Thyroid gland (tissue), 4 donors: Measurements from ENCODE around the gene CYP2S1. TPM values are rescaled to one million over a fixed set of nuclear protein-coding genes. Genes with fewer than 3 reads are reported as not detected.

ENCODE experiments used
- DNase-seq, 2 donors: peaks; one replicate each; pipeline ENCODE4 v3.0.0-alpha.2; 2019
- H3K27ac ChIP-seq, 3 donors: fragments of 200-600 bp; sonication (generic); 1 replicate in 2 of 3; 2 replicates in 1 of 3; pipeline ENCODE4 v1.5.1; 2016 to 2019; ENCODE audit warnings: mild to moderate bottlenecking in 1 of 3, moderate library complexity in 1 of 3
- H3K27me3 ChIP-seq: fragments of 200-600 bp; sonication (generic); one replicate; pipeline ENCODE4 v1.5.1; 2019
- H3K36me3 ChIP-seq, 2 donors: fragments of 200-600 bp; sonication (generic); one replicate each; pipeline ENCODE4 v1.5.1; 2016 to 2019
- H3K4me1 ChIP-seq, 2 donors: fragments of 200-600 bp; sonication (generic); one replicate each; pipeline ENCODE4 v1.5.1; 2017 to 2019
- H3K4me3 ChIP-seq, 3 donors: fragments of 200-600 bp; sonication (generic); replicated peaks in 1 of 3; 1 replicate in 2 of 3; 2 replicates in 1 of 3; pipeline ENCODE4 v1.5.1; 2016; ENCODE audit warnings: mild to moderate bottlenecking in 1 of 3
- H3K9me3 ChIP-seq: fragments of 200-600 bp; sonication (generic); one replicate; pipeline ENCODE4 v1.5.1; 2017
- POLR2A ChIP-seq, 2 donors: fragments of 450-650 bp; IDR thresholded peaks; one replicate each; pipeline ENCODE4 v1.6.1; 2017; ENCODE audit warnings: antibody characterized with exemption in 2 of 2, mild to moderate bottlenecking in 2 of 2, moderate library complexity in 1 of 2
- WGBS, 2 donors: methylation state at CpG; one replicate each; pipeline ENCODE4 v1.1.5; 2017; 5-methylcytosine and 5-hydroxymethylcytosine counted together
- intact Hi-C: fragments of 100-400 bp; cut with DNase I; formaldehyde crosslinking; loops from one replicate; pipeline ENCODE4 v1.15.1; 2023
- total RNA-seq, 4 donors: library from RNA; depleted of rRNA; stranded (reverse); fragments of >200 nt; gene quantifications; one replicate each; pipeline ENCODE4 v1.2.3, GENCODE V29; 2016
- TF ChIP-seq, protein P1 (sequence below), 6 experiments: fragments of 200-600 bp in 3 of 6; fragments of 450-650 bp in 3 of 6; sonication (generic) in 3 of 6; IDR thresholded peaks; one replicate each; pipeline ENCODE4 v1.5.1; 2016 to 2019; ENCODE audit warnings: antibody characterized with exemption in 6 of 6, mild to moderate bottlenecking in 2 of 6, inconsistent platforms in 1 of 6, moderate library complexity in 1 of 6

Gene CYP2S1
- total RNA-seq, 4 donors from 2014 or later: 1.0 to 2.3 (median 1.0) TPM; not detected in 1

DNA sequence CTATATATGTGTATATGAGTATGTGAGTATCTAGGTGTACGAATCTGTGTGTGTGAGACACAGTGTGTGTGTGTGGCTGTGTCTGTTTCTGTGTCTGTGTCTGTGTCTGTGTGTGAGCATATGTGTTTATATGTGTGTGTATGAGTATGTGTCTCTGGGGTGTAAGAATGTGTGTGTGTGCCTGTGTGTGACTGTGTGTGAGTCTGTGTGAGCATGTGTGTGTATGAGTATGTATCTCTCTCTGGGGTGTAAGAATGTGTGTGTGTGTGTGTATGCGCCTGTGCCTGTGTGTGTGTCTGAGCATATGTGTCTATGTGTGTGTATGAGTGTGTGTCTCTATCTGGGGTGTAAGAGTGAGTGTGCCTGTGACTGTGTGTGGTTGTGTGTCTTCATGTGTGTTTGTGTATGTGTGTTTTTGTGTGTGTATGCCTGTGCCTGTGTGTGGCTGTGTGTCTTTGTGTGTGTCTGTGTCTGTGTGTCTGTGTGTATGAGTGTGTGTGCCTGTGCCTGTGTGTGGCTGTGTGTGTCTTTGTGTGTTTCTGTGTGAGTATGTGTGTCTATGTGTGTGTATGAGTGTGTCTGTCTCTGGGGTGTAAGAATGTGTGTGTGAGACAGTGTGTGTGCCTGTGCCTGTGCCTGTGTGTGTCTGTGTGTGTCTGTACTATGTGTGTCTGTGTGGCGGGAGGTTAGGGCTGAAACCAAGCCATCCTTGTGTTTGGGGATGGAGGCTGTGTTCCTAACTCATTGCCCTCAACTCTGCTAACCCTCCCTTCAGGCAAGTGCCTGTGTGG lies 37.2 kb downstream of the CYP2S1 start:
- H3K27ac ChIP-seq: no peak overlapping the region
- WGBS, 2 donors: 89 to 92% methylated on average over 3 of the region's 3 CpGs
- H3K36me3 ChIP-seq: no peaks in the 10 kb centered on the region
- no peak overlapping the region for H3K4me3 ChIP-seq
- no peak for DNase-seq
- TF ChIP-seq POLR2A (IDR thresholded peaks at IDR 0.05): no peak
- TF ChIP-seq, protein P1, sequence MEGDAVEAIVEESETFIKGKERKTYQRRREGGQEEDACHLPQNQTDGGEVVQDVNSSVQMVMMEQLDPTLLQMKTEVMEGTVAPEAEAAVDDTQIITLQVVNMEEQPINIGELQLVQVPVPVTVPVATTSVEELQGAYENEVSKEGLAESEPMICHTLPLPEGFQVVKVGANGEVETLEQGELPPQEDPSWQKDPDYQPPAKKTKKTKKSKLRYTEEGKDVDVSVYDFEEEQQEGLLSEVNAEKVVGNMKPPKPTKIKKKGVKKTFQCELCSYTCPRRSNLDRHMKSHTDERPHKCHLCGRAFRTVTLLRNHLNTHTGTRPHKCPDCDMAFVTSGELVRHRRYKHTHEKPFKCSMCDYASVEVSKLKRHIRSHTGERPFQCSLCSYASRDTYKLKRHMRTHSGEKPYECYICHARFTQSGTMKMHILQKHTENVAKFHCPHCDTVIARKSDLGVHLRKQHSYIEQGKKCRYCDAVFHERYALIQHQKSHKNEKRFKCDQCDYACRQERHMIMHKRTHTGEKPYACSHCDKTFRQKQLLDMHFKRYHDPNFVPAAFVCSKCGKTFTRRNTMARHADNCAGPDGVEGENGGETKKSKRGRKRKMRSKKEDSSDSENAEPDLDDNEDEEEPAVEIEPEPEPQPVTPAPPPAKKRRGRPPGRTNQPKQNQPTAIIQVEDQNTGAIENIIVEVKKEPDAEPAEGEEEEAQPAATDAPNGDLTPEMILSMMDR (IDR thresholded peaks at IDR 0.05): no peak
- intact Hi-C loops: no loop called here
- peaks cover 10 to 11% of the 10 kb centered on the region in 2 donors for H3K4me1 ChIP-seq
- no peaks in the 10 kb centered on the region for H3K9me3 ChIP-seq
- H3K27me3 ChIP-seq: no peaks in the 10 kb centered on the region

DNA sequence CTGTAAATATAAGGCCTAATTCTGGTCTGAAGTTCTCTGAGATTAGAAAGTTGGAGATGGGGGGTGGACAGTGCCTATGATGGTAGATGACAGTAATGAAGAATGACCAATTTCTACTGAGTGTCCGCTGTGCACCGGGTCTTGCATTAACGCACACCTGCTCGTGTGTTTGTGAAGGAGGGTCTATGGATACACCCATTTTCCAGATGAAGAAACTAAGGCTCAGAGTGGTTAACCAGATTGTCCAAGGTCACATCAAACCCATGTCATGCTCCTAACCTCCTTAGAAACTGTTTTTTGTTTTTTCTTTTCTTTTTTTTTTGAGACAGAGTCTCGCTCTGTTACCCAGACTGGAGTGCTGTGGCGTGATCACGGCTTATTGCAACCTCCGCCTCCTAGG lies 39.7 kb downstream of the CYP2S1 start:
- Histone ChIP-seq H3K4me1 (no peaks in the 10 kb centered on the region), H3K27me3 (no peaks in the 10 kb centered on the region), H3K9me3 (no peaks in the 10 kb centered on the region), H3K36me3 (no peaks in the 10 kb centered on the region), H3K27ac (no peak overlapping the region), H3K4me3 (no peak overlapping the region)
- TF ChIP-seq POLR2A (IDR thresholded peaks at IDR 0.05): no peak
- TF ChIP-seq, protein P1 (IDR thresholded peaks at IDR 0.05): no peak
- intact Hi-C loops: no loop called here
- 90 to 94% methylated on average over 8 of the region's 8 CpGs for WGBS, 2 donors
- DNase-seq: no peak

DNA sequence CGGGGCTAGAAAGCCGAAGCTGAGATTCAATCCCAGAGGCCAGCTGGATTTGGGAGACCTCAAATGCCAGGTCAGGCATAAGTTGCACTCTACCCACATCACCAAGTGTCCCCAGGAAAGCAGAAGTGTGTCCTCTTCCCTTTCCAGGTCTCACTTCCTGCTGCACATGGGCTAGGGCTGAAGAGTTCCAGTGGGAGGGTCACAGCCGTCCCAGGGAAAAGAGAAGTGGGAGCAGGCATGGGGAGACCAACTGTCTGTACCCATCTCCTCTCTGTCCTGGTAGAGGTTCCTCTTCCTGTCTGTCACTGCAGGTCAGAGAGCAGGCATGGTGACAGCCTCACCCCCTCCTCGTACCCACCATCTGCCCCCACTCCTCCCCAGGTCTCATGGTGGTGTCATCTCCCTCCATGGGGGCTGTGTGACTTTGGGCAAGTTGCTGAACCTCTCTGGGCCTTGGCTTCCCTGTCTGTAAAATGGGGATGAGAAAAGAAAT lies 40.8 kb downstream of the CYP2S1 start:
- H3K27ac ChIP-seq: no peak overlapping the region
- intact Hi-C loops: no loop called here
- no peak for DNase-seq
- no peak overlapping the region for H3K4me3 ChIP-seq
- 73 to 84% methylated on average over 4 of the region's 4 CpGs for WGBS, 2 donors
- H3K9me3 ChIP-seq: no peaks in the 10 kb centered on the region
- no peaks in the 10 kb centered on the region for H3K27me3 ChIP-seq
- no peaks in the 10 kb centered on the region for H3K36me3 ChIP-seq
- TF ChIP-seq, protein P1 (IDR thresholded peaks at IDR 0.05): no peak
- no peak for TF ChIP-seq POLR2A (IDR thresholded peaks at IDR 0.05)
- H3K4me1 ChIP-seq: no peaks in the 10 kb centered on the region

DNA sequence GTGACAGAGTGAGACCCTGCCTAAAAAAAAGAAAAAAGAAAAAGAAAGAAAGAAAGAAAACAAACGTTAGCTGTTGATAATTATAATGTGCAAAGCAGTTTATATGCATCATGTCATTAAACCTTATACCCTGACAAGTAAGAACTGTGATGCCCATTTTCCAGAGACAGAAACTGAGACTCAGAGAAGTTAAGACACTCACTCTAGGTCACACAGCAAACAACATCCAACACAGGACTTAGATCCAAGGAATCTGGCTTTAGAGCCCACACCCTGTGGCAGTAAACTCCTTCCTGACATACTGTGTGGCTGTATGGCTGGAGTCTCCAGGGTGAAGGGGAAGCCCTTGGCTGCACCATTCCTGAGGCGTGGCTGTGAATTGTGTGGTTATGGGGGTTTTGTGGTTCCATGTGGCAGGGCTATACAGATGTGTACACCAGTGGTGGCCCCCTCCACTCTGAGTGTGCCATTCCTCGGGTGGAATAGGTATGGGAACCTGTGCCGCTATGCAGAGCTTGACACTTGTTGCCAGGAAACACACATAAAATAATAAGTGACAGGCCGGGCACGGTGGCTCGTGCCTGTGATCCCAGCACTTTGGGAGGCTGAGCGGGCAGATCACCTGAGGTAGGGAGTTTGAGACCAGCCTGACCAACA lies 41.6 kb downstream of the CYP2S1 start:
- intact Hi-C loops: no loop called here
- DNase-seq: no peak
- Histone ChIP-seq H3K36me3 (no peaks in the 10 kb centered on the region), H3K4me1 (no peaks in the 10 kb centered on the region), H3K9me3 (no peaks in the 10 kb centered on the region), H3K4me3 (no peak overlapping the region), H3K27me3 (no peaks in the 10 kb centered on the region), H3K27ac (no peak overlapping the region)
- WGBS, 2 donors: 89 to 91% methylated on average over 8 of the region's 8 CpGs
- TF ChIP-seq, protein P1 (IDR thresholded peaks at IDR 0.05): no peak
- TF ChIP-seq POLR2A (IDR thresholded peaks at IDR 0.05): no peak

DNA sequence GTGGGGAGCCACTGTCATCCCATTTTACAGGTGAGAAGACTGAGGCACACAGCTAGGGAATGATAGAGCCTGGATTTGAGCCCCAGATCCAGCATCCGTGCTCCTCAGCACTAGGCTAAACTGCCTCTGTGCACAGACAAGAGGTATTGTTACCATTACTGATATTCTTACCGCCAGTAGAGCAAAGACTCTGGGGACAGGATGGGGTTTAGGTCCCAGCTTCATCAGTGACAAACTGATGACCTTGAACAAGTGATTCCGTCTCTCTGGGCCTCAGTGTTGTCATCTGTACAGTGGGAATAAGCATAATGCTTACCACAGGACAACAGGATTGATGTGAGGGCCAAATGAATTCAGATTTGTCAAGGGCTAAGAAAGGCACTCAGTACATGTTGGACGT lies 42.5 kb downstream of the CYP2S1 start:
- H3K36me3 ChIP-seq: no peaks in the 10 kb centered on the region
- no peak overlapping the region for H3K27ac ChIP-seq
- no peak for DNase-seq
- intact Hi-C loops: no loop called here
- H3K4me1 ChIP-seq: no peaks in the 10 kb centered on the region
- WGBS, 2 donors: 89 to 96% methylated on average over 4 of the region's 4 CpGs
- TF ChIP-seq, protein P1 (IDR thresholded peaks at IDR 0.05): no peak
- TF ChIP-seq POLR2A (IDR thresholded peaks at IDR 0.05): no peak
- no peak overlapping the region for H3K4me3 ChIP-seq
- H3K27me3 ChIP-seq: no peaks in the 10 kb centered on the region
- H3K9me3 ChIP-seq: no peaks in the 10 kb centered on the region
